HG02885 (cell line): ENCODE results near the gene KRT16.
"Not testable (repeated sequence)": the region's sequence is repeated elsewhere in the genome, so short reads cannot be mapped to it uniquely, and the experiment has no call there.

ENCODE experiments used
- ATAC-seq: cut with Tn5 transposase; IDR thresholded peaks from one replicate; pipeline ENCODE4 v1.9.1; 2021; ENCODE audit warnings: mild to moderate bottlenecking; ENCODE audit not compliant: unreplicated experiment, poor library complexity

The KRT16 gene

GRCh38 chr17:41612376-41613160 is at the start of gene KRT16:
KRT16 (minus strand) TSS chr17:41612767; CDS start chr17:41612688, 79 bp downstream.
- ATAC-seq: not testable (repeated sequence)

GRCh38 chr17:41660221-41660711 is 47.7 kb upstream of the KRT16 start:
- ATAC-seq: no peak

- ATAC-seq: no peak
Observed at GRCh38 chr17:41659427-41660212, 47.1 kb upstream of the KRT16 start.

GRCh38 chr17:41658846-41659245 is 46.3 kb upstream of the KRT16 start:
- no peak for ATAC-seq

GRCh38 chr17:41657936-41658335 is 45.4 kb upstream of the KRT16 start:
- no peak for ATAC-seq

- no peak for ATAC-seq
Observed at GRCh38 chr17:41657176-41657754, 44.7 kb upstream of the KRT16 start.

GRCh38 chr17:41656249-41657023 is 43.9 kb upstream of the KRT16 start:
- no peak for ATAC-seq

GRCh38 chr17:41655611-41656111 is 43.1 kb upstream of the KRT16 start:
- no peak for ATAC-seq

GRCh38 chr17:41654678-41655607 is 42.4 kb upstream of the KRT16 start:
- ATAC-seq: no peak

GRCh38 chr17:41653892-41654677 is 41.5 kb upstream of the KRT16 start:
- no peak for ATAC-seq

GRCh38 chr17:41653421-41653820 is 40.9 kb upstream of the KRT16 start:
- ATAC-seq: no peak

GRCh38 chr17:41652461-41652970 is 39.9 kb upstream of the KRT16 start:
- ATAC-seq: no peak

GRCh38 chr17:41651625-41652460 is 39.3 kb upstream of the KRT16 start:
- ATAC-seq: no peak

GRCh38 chr17:41650794-41651624 is 38.4 kb upstream of the KRT16 start:
- no peak for ATAC-seq

- no peak for ATAC-seq
Observed at GRCh38 chr17:41649923-41650519, 37.5 kb upstream of the KRT16 start.
